ENCODE results near the gene CIROP.

CIROP gene, protein sequence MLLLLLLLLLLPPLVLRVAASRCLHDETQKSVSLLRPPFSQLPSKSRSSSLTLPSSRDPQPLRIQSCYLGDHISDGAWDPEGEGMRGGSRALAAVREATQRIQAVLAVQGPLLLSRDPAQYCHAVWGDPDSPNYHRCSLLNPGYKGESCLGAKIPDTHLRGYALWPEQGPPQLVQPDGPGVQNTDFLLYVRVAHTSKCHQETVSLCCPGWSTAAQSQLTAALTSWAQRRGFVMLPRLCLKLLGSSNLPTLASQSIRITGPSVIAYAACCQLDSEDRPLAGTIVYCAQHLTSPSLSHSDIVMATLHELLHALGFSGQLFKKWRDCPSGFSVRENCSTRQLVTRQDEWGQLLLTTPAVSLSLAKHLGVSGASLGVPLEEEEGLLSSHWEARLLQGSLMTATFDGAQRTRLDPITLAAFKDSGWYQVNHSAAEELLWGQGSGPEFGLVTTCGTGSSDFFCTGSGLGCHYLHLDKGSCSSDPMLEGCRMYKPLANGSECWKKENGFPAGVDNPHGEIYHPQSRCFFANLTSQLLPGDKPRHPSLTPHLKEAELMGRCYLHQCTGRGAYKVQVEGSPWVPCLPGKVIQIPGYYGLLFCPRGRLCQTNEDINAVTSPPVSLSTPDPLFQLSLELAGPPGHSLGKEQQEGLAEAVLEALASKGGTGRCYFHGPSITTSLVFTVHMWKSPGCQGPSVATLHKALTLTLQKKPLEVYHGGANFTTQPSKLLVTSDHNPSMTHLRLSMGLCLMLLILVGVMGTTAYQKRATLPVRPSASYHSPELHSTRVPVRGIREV

DNA sequence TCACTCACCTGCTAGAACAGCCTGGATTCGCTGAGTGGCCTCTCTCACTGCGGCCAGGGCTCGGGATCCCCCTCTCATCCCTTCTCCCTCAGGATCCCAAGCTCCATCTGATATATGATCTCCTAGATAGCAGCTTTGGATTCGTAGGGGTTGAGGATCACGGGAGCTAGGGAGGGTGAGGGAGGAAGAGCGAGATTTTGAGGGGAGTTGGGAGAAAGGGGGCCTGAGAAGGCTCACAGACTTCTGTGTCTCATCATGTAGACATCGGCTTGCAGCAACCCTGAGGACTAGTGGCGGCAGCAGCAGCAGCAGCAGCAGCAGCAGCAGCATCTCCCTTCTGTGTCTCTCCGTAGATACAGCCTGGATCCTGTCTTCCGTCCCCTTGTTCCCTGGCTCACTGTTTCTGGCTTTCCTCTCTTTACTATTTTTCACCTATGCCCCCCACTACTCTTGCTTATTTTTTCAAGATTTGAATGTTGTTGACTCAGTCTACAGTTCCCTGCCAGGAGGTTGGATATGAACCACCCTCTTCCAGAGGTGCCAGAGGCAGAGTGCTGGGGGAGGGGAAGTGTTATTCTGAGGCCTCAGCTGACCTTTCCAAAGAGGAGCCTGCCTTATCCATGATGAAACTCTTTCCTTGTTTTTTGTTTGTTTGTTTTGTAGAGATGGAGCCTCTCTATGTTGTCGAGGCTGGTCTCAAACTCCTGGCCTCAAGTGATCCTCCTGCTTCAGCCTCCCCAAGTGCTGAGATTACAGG is at the start of gene CIROP:
Gene CIROP (minus strand): TSS at position 399 of the 757 bp plus-strand sequence. CDS start 69 bp downstream, at position 330.
- no peak for DNase-seq

DNA sequence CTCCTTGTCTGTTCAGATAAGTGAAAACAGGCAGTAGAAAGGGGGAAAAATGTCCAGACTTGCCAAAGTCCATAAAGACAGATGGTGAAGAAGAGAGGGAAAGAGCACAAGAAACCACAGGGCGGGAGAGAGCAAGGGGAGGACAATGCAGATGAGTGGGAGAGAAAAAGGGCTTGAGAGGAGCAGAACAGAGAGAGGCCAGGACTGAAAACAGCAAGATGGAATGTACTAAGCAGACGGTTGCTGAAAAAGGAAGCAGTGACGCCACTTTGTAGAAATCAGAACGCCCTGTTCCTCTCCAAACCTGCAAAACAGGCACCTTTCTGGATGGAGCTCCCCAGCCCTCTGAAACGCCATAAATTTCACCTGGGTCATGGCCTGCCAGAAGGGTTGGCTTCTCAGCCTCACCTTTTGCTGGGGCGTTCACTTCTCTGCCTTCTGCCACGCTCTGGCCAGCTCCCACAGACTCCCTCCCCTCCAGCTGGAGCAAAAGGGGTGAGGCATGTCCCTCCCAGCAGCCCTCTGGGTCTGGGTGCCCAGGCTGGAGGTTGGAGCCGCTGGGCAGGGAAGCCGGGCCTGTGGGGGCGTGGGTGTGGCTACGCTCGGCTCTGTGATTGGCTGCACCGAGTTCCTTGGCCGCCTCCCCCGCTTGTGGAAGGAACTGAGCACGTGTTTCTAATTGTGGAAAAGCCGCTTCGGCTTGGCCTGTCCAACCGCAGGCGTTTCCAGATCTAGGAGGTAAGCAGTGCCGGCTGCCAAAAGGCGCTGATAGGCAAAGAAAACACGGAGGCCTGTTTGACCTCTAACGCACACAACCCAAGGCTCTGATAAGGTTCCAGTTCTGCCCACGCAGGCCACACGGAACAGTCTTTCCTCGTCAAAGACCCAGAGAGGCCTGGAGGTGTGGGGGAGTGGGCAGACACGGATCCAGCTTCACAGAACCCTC is 49.3 kb upstream of the CIROP start:
- DNase-seq = no peak

DNA sequence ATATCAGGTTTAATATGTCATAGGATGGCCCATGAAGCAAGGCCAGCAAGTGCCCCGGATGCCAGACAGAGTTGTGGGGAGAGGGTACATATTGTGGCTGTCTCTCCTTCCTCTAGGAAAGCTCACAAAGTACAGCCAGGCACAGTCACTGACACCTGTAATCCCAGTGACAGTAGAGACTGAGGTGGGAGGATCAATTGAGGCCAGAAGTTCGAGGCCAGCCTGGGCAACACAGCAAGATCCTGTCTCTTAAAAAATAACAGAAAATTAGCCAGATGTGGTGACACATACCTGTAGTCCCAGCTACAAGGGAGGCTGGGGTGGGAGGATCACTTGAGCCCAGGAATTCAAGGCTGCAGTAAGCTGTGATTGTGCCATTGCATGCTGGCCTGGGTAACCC is 46.6 kb upstream of the CIROP start:
- DNase-seq = no peak

DNA sequence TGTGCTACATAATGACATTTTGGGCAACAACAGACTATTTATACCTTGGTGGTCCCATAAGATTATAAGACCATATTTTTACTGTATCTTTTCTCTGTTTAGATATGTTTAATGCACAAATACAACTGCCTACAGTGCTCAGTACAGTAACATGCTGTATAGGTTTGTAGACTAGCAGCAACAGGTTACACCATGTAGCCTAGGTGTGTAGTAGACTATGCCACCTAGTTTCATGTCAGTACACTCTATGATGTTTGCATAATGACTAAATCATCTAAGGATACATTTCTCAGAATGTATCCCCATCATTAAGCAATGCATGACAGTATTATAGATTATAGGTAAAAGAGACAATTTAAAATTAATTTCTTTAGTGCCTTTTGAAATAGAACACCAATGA is 45.0 kb upstream of the CIROP start:
- no peak for DNase-seq

DNA sequence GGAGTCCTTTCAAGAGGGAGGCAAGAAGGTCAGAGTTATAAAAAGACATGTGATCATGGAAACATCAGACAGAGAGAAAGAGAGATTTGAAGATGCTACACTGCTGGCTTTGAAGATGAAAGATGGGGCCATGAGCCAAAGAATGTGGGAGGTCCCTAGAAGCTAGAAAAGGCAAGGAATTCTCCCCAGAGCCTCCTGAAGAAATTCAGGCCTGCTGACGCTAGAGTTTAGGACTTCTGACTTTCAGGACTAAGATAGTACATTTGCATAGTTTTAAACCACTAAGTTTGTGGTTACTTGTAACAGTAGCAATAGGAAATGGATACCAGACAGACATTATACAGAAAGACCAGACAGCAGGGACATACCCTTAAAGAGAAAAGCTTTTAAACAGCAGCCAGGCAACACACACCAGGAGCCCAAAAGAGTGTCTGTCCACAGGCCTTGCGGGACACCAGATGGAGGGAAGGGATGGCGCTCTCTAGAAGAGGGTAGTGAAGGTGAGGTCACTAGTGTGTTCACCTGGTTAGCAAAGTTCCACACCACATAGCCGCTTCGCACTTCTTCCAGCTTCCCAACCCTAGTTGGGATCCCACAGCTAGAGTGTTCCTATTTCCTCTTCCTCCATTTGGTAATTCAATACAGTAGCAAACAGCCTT is 43.9 kb upstream of the CIROP start:
- no peak for DNase-seq

DNA sequence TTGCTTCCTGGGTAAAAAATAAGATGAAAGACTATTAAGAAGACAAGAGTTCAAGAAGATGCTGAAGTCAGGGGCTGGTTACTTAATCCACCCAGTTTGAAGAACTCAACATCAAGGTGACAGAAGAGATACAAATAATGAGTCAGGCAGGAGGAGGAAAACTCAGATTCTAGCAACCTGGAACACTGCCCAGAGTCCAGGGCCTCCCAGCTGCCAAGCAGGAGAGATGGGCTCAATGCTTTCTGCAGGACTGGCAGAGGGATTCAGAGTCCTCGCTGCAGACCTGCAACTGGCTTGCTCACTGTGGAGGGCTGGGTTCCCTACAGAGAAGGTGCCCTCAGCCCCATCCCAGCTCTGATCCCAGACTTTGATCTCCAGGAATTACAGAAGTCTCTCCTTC is 42.9 kb upstream of the CIROP start:
- DNase-seq = no peak

DNA sequence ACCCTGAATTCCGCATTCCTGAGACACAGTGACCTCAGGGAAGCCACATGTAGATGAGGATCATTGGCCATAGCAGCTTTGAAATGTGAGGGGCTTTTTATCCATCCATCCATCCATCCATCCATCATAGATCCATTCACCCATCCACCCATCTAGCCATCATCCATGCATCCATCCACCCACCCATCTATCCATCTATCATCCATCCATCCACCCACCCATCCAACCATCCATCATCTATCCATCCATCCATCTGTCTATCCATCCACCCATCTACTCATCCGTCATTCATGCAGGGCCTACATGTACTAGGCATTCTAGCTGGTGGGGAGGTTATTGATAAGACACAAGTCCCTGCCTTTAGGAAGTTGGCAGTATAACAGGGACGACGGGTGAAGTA is 42.2 kb upstream of the CIROP start:
- DNase-seq = no peak

DNA sequence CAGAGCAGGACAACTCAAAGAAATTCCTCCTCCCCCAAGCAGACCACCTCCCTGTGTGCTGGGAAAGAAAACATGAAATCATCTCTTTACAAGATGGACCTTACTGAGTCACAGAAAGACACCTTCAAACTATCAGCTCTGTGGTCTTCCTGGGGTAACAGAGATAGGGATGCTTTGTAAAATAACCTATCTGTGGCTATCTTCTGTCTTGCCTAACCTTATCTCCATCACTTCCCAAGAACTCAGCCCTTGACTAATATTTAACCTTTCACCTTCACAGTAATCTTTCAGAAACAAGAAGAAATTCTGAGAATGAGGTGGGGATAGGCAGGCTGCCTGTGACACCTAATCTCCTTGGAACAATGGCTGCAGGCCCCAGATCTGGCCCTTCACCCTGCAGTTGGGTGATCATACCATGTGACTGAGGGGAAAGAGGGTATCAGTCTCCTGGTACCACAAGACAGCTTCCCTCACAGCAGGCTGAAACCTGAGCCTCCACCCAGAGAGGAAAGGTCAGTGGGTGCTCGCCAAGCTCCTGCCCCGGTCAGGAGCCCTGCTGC is 41.6 kb upstream of the CIROP start:
- no peak for DNase-seq

DNA sequence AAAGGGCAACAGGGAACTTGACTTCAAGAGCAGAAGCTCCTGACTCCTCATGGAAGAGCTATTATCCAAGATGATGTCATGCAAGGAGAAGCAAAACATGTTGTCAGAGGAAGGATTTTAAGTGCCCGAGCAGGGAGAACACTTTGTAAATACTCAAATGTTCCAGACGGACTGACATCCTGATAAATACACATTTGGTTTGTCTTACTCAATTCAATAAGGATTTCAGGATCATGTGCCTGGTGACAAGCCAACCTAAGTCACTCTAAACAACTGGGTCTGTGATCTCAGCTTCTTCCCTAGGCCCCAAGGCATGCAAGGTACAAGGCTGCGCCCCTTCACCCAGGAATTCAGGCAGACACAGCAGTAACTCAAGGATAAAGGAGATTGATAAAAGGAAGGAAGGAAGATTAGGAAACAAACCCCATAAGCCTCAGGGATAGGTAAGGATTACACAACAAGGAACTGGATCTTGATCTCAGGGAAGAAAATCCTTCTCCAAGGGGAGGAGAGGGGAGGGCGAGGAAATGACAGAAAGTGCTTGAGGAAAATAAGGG is 41.1 kb upstream of the CIROP start:
- no peak for DNase-seq

DNA sequence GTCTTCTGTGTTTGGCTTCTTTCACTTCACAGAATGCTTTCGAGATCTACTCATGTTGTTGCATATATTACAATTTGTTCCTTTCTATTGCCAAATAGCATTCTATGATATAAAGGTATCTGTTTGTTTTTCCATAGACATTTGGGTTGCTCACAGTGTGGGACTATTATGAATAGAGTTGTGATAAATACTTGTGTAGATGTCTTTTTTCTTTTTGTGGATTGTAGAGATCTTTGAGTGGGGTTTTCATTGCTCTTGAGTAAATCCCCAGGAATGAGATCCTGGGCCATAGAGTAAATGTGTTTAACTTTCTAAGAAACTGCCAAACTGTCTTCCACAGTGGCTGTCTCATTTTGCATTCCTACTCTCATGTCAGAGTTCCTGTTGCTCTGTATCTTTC is 39.1 kb upstream of the CIROP start:
- no peak for DNase-seq

DNA sequence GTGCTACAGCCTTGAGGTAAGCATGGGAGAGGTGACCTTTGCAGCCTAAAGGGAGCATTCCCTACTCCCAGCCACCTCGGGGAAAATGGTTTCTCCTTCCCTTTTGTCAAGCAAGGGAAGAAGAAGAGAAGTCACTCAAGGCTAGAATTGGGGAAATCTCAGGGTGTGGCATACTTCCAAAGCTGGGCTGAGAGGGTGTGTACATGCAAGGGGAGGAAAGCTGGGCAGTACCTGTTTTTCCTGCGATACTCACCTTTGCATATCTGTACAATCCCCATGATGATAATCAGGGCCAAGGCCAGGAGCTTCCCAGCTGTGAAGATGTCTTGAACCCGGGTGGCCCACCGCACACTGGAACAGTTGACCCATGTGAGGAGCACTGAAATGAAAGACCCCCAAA is 38.0 kb upstream of the CIROP start:
- DNase-seq = no peak

DNA sequence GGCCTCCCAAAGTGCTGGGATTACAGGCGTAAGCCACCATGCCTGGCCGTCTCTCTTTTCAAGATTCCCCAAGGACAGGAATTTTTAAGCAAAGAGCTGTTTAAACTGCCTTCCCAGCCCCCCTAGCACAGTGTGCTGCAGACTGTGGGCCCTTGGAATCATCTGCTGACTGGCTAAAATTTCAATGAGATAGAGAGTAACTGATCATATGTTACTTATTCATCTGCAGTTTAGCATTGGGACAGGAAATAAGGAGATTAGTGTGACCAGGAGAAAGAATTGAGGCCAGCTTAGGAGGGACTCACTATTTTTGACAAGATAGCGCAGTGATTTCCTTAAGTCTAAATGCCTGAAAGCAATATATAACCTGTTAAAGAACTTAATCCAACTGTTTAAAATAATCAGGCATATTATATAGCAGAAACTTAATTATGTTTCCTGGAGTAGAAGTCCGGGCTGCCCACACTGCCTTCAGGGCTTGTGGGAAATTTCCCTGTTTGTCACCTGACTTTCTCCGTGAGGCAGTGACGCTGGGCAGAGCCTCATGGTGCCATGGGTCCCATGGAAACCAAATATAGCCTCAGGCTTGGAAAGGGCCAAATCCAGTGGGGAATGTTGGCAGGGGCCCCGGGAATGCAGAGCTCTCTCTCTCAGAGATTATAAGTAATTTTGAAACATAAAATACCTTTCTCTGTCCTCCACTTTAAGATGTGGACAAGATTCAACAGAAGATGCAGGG is 37.1 kb upstream of the CIROP start:
- no peak for DNase-seq

DNA sequence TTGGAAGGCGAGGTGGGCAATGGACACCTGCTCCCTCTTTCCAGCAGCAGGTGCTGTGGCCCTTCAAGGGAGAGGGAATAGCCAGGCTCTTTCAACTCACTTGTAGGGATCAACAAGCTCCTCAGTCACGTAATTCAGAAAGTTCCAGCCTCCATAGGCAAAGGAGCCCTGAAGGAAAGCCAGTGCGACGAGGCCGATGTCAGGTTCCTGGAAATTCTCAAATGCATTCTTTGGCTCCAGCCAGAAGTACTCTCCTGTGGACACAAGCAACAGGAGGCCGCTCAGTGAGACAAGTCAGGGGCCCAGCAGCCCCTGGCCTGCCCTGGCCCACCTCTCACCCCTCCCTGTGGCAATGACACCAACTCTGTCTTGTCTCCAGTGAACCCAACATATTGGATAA is 35.6 kb upstream of the CIROP start:
- DNase-seq = no peak

DNA sequence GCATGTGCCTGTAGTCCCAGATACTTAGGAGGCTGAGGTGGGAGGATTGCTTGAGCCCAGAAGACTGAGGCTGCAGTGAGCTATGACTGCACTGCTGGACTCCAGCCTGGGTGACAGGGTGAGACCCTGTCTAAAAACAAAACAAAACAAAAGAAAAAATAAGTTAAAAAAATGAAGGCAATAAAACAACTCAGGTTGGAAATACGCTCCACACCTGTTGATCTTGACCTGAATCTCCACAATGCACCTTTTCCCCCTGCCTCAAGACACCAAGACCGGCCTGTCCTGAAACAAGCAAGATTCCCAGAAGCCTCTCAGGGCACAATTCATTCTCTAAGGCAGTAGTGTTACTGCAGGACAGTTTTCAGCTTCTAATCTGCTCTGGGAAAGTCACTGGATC is 35.1 kb upstream of the CIROP start:
- no peak for DNase-seq

DNA sequence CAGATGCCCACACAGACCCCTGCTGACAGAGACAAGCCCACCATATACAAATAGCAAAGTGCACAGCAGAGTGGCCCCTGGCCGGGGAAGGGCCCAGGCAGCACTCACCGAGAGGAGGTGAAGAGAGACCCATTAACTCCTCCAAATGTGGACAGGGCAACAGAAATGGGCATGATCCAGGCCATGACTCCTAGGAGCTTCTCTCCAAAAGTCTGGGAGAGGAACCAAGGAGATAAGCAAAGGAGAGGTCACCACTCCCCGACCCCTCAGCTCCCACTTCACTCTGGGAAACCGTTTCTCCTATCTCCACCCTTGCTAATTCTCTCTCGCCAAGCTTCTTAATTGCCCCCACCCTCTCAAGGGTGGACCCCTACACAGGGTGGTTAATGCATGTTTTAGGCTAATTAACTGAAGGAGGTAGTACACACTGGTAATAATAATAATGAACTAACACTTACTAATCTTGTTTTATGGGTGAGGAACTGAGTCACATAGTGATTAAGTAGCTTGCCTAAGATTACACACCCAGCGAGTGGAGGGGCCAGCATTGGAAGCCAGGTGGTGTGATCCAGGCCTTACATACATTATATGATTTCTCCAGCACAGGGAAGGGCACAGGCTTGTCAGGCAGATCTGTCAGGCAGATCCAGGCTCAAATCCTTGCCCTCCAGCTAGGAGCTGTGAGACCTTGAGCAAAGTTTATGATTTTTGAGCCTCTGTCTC is 33.2 kb upstream of the CIROP start:
- no peak for DNase-seq

DNA sequence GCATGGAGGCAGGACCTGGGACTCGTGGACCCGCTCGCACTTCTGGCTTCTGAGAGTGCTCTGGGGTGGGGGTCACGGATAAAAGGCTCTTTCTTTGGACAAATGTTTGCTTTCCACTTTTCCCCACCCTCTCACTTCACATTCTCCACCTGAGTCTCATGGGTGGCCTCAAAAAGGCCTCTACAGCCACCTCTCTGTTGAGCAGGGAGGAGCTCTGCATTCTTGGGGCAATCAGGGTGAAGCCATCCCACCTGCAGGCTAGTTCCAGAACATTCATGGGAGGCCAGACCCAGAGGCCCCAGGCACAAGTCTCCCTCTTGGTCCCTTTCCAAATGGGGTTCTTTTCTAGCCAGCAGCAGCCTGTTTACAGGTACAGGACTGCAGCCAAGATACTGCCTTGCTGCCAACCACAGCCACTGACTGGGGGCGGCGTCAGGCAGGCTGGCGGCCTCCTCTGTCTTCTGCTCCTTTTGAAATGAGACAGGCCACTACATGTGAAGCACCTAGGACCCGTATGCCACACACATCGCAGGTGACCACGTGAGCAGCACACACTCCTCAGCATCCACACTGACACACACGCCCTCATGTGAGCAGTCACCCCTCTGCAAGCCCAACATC is 32.5 kb upstream of the CIROP start:
- DNase-seq = no peak

DNA sequence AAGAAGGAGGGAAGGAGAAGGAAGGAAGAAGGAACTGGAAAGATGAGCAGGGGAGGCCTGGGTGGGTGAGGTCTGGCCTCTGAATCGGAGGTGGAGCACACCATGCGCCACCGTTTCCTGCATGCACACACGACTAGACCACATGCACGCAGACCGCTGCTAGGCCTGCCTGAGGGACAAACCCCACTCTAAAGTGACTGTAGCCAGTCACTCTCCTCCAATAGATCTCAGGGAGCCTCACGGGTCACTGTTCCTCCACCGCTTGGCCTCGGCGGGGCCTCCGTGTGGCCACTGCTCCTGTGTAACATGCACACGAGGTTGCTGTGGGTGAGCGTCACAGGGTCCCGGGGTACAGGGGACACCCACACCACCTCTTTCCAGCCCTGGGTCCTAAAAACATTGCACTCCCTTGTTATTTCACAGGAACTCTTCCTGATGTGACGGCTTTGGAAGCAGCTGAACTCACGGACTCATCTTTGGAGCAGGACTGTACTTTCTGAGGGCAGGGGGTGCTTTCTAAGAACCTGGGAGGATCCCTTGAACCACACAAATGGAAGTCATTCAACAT is 31.9 kb upstream of the CIROP start:
- DNase-seq = no peak

DNA sequence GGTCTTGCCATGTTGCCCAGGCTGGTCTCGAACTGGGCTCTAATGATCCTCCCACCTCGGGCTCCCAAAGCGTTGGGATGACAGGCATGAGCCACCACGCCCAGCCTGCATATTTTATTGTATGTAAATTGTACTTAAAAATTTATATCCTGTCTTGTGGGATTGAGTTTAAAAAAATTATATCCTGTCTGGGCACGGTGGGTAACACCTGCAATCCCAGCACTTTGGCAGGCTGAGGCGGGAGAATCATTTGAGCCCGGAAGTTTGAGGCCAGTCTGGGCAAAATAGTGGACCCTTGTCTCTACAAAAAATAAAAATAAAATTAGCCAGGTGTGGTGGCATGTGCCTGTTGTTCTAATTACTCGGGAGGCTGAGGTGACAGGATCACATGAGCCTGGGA is 28.2 kb upstream of the CIROP start:
- DNase-seq = no peak

DNA sequence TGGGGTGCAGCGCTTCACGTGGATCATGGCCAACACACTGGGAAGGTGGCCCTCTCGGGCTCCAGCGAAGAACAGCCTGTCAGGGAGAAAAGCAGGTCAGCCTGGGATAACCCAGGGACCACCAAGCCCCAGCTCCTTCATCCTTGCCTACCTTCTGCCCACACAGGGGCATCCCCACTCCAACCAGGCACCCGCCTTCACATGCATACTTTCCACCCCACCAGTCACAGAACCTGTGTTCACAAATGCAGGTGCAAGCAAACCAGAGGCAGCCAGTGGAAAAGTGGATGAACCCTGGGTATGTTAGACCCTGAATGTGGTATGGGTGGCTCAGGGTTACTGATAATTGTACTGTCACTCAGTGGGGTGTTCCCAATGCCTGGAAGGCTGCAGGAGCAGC is 26.7 kb upstream of the CIROP start:
- no peak for DNase-seq
